Right cardiac atrium (tissue), 5 donors: Measurements from ENCODE around the gene CFH. TPM values are rescaled to one million over a fixed set of nuclear protein-coding genes. Genes with fewer than 3 reads are reported as not detected.
A peak's percentile ranks its signal among the peaks of the same experiment; 100 is the strongest.
"Not testable (repeated sequence)": the region's sequence is repeated elsewhere in the genome, so short reads cannot be mapped to it uniquely, and the experiment has no call there.

Source experiments
- ATAC-seq, 2 donors: fragments of 200-7000 bp; cut with Tn5 transposase; one replicate each; pipeline versions ENCODE4 v1.8.0 to v1.9.1; 2020; ENCODE audit warnings: moderate library complexity in 2 of 2, mild to moderate bottlenecking in 1 of 2
- DNase-seq, 3 donors: peaks; one replicate each; pipeline ENCODE4 v3.0.0-alpha.2; 2020
- H3K27ac ChIP-seq: one replicate; pipeline ENCODE4 v1.5.1; 2013; ENCODE audit warnings: mild to moderate bottlenecking, low read length, control low read depth, moderate library complexity
- H3K27me3 ChIP-seq: one replicate; pipeline ENCODE4 v1.6.1; 2013; ENCODE audit not compliant: control insufficient read depth, insufficient read depth
- H3K4me1 ChIP-seq: one replicate; pipeline ENCODE4 v1.6.1; 2013; ENCODE audit warnings: low read length; ENCODE audit not compliant: control insufficient read depth, insufficient read depth
- H3K4me3 ChIP-seq: one replicate; pipeline ENCODE4 v1.5.1; 2013; ENCODE audit warnings: low read length, control low read depth
- H3K9me3 ChIP-seq: one replicate; pipeline ENCODE4 v1.6.1; 2013; ENCODE audit warnings: low read length; ENCODE audit not compliant: control insufficient read depth
- WGBS: extraction: QIAGEN DNeasy Blood & Tissue Kit; methylation state at CpG from one replicate; pipeline ENCODE4 v1.1.7; 2013; 5-methylcytosine and 5-hydroxymethylcytosine counted together
- intact Hi-C, 4 donors: fragments of 100-400 bp; cut with DNase I; formaldehyde crosslinking; loops; one replicate each; pipeline versions ENCODE4 v1.11.0 to v1.14.0; 2022 to 2023
- polyA plus RNA-seq: library from polyadenylated mRNA; stranded (reverse); fragments of 200-250 nt; gene quantifications from one replicate; pipeline ENCODE4 v1.2.3, GENCODE V29; 2013
- total RNA-seq, 4 donors: library from RNA; stranded (reverse); fragmentation: NEBNext Ultra II Directional; extraction: Animal tissue kit (Norgen Biotek cat#: 25700); gene quantifications; one replicate each; pipeline ENCODE4 v1.2.1, GENCODE V29; 2021
- donor health status: healthy with polysubstance abuse.
- donor health status: DM: no; HTN: yes; CAD: no.
- donor health status: DM: no; HTN: no; CAD: no.
- donor health status: DM: no; HTN: yes; CAD: no; lungs with severe emphysema.
- donor health status: DM: yes; HTN: yes; CAD: no.

Gene CFH
- total and polyA plus RNA-seq, 5 donors, result 127 to 462 (median 337) TPM

- H3K4me3 ChIP-seq, result no peak overlapping the region
- no peak overlapping the region for H3K27ac ChIP-seq
- WGBS, result 87% methylated on average over 2 of the region's 2 CpGs
- ATAC-seq (no peak), DNase-seq (no peak)
- H3K4me1 ChIP-seq, result no peaks in the 10 kb centered on the region
- intact Hi-C loops, result no loop called here
- H3K27me3 ChIP-seq, result no peaks in the 10 kb centered on the region
- no peaks in the 10 kb centered on the region for H3K9me3 ChIP-seq
Measured at GRCh38 chr1:196638466-196638865, 13.4 kb upstream of the CFH start.

- DNase-seq, H3K27ac ChIP-seq, ATAC-seq, H3K9me3 ChIP-seq, H3K27me3 ChIP-seq, H3K4me3 ChIP-seq, H3K4me1 ChIP-seq, intact Hi-C loops: not testable (repeated sequence)
- 93% methylated on average over 5 of the region's 5 CpGs for WGBS
Measured at GRCh38 chr1:196639291-196639690, 12.6 kb upstream of the CFH start.

GRCh38 chr1:196640976-196641375 lies 10.9 kb upstream of the CFH start:
- no peaks in the 10 kb centered on the region for H3K27me3 ChIP-seq
- intact Hi-C loops, result no loop called here
- no peak for ATAC-seq
- H3K27ac ChIP-seq, result no peak overlapping the region
- no peak for DNase-seq
- WGBS, result 86% methylated on average over 1 of the region's 1 CpG
- H3K9me3 ChIP-seq, result no peaks in the 10 kb centered on the region
- H3K4me1 ChIP-seq, result no peaks in the 10 kb centered on the region
- no peak overlapping the region for H3K4me3 ChIP-seq

GRCh38 chr1:196649990-196650389 lies 1.9 kb upstream of the CFH start:
- Histone ChIP-seq H3K27ac (no peak overlapping the region), H3K9me3 (no peaks in the 10 kb centered on the region), H3K27me3 (no peaks in the 10 kb centered on the region), H3K4me1 (no peaks in the 10 kb centered on the region), H3K4me3 (no peak overlapping the region)
- WGBS, result 84% methylated on average over 12 of the region's 12 CpGs
- DNase-seq (no peak), ATAC-seq (no peak)
- intact Hi-C loops, result no loop called here

- H3K4me1 ChIP-seq, result no peaks in the 10 kb centered on the region
- 84% methylated on average over 12 of the region's 12 CpGs for WGBS
- H3K4me3 ChIP-seq, result no peak overlapping the region
- DNase-seq (no peak), ATAC-seq (no peak)
- no peaks in the 10 kb centered on the region for H3K9me3 ChIP-seq
- H3K27me3 ChIP-seq, result no peaks in the 10 kb centered on the region
- no peak overlapping the region for H3K27ac ChIP-seq
- intact Hi-C loops, result no loop called here
Measured at GRCh38 chr1:196650403-196650802, 1.4 kb upstream of the CFH start.

GRCh38 chr1:196651079-196651478 lies 764 bp upstream of the CFH start:
- intact Hi-C loops, result no loop called here
- no peak overlapping the region for H3K27ac ChIP-seq
- WGBS, result 69% methylated on average over 3 of the region's 3 CpGs
- H3K4me1 ChIP-seq, result no peaks in the 10 kb centered on the region
- DNase-seq (no peak), ATAC-seq (no peak)
- H3K9me3 ChIP-seq, result no peaks in the 10 kb centered on the region
- peak overlapping the region; percentile 47 for H3K4me3 ChIP-seq
- H3K27me3 ChIP-seq, result no peaks in the 10 kb centered on the region

- Histone ChIP-seq H3K4me1 (no peaks in the 10 kb centered on the region), H3K27ac (no peak overlapping the region), H3K9me3 (no peaks in the 10 kb centered on the region), H3K27me3 (no peaks in the 10 kb centered on the region), H3K4me3 (peak overlapping the region; percentile 54)
- WGBS, result 43% methylated on average over 2 of the region's 2 CpGs
- DNase-seq, result no peak
- intact Hi-C loops, result no loop called here
- no peak for ATAC-seq
Measured at GRCh38 chr1:196654271-196654670, 2.4 kb downstream of the CFH start.

GRCh38 chr1:196655071-196655470 lies 3.2 kb downstream of the CFH start:
- Histone ChIP-seq H3K27ac (no peak overlapping the region), H3K9me3 (no peaks in the 10 kb centered on the region), H3K4me1 (no peaks in the 10 kb centered on the region), H3K4me3 (peak overlapping the region; percentile 54), H3K27me3 (no peaks in the 10 kb centered on the region)
- intact Hi-C loops, result no loop called here
- 76% methylated on average over 3 of the region's 3 CpGs for WGBS
- no peak for DNase-seq
- ATAC-seq, result no peak

GRCh38 chr1:196655494-196655893 lies 3.7 kb downstream of the CFH start:
- DNase-seq, result no peak
- H3K4me3 ChIP-seq, result peak overlapping the region; percentile 54
- 71% methylated on average over 3 of the region's 3 CpGs for WGBS

GRCh38 chr1:196659471-196659870 lies 7.6 kb downstream of the CFH start:
- ATAC-seq (peak; percentile 45 to 53), DNase-seq (no peak)
- 64% methylated on average over 1 of the region's 1 CpG for WGBS
- H3K27ac ChIP-seq, result no peak overlapping the region
- no peaks in the 10 kb centered on the region for H3K4me1 ChIP-seq
- intact Hi-C loops, result no loop called here
- H3K9me3 ChIP-seq, result no peaks in the 10 kb centered on the region
- no peaks in the 10 kb centered on the region for H3K27me3 ChIP-seq
- no peak overlapping the region for H3K4me3 ChIP-seq

More at GRCh38 chr1:196655494-196655893, 3.7 kb downstream of the CFH start:
- Histone ChIP-seq H3K27me3 (no peaks in the 10 kb centered on the region), H3K27ac (no peak overlapping the region), H3K9me3 (no peaks in the 10 kb centered on the region), H3K4me1 (no peaks in the 10 kb centered on the region)
- no peak for ATAC-seq
- intact Hi-C loops, result no loop called here

GRCh38 chr1:196660272-196660671 lies 8.4 kb downstream of the CFH start:
- no peak overlapping the region for H3K27ac ChIP-seq
- H3K4me3 ChIP-seq, result no peak overlapping the region
- H3K4me1 ChIP-seq, result no peaks in the 10 kb centered on the region
- ATAC-seq (no peak), DNase-seq (no peak)
- 70% methylated on average over 3 of the region's 3 CpGs for WGBS
- H3K27me3 ChIP-seq, result no peaks in the 10 kb centered on the region
- H3K9me3 ChIP-seq, result no peaks in the 10 kb centered on the region
- intact Hi-C loops, result loop anchor here in 1 of 4 donors (10.0 kb wide), 1 partner anchor 515 kb away; no protein-coding TSS in a partner anchor

- H3K4me1 ChIP-seq, result no peaks in the 10 kb centered on the region
- peak overlapping the region; percentile 38 for H3K4me3 ChIP-seq
- H3K27ac ChIP-seq, result no peak overlapping the region
- ATAC-seq (peak in 1 of 2 donors; percentile 60), DNase-seq (no peak)
- no peaks in the 10 kb centered on the region for H3K27me3 ChIP-seq
- H3K9me3 ChIP-seq, result no peaks in the 10 kb centered on the region
- intact Hi-C loops, result loop anchor here in 1 of 4 donors (10.0 kb wide), 1 partner anchor 516 kb away; no protein-coding TSS in a partner anchor
- WGBS, result 12% methylated on average over 5 of the region's 5 CpGs
Measured at GRCh38 chr1:196660852-196661251, 9.0 kb downstream of the CFH start.
